Testis (tissue), 2 donors: ENCODE data around the gene CCT2.

Experiments
- CTCF ChIP-seq, 3 experiments: fragments of 450-650 bp in 2 of 3; fragments of 200-600 bp in 1 of 3; sonication (generic) in 1 of 3; IDR thresholded peaks; one replicate each; pipeline ENCODE4 v1.5.1; 2016 to 2019; ENCODE audit warnings: antibody characterized with exemption in 3 of 3, mild to moderate bottlenecking in 2 of 3, moderate library complexity in 1 of 3
- POLR2A ChIP-seq: fragments of 450-650 bp; IDR thresholded peaks from one replicate; pipeline ENCODE4 v1.6.1; 2017; ENCODE audit warnings: antibody characterized with exemption, mild to moderate bottlenecking, moderate library complexity

GRCh38 chr12:69598174-69598753, 13.0 kb downstream of the CCT2 start:
- no peak for TF ChIP-seq CTCF (IDR thresholded peaks at IDR 0.05)
- TF ChIP-seq POLR2A: no peak
